Astrocyte of the spinal cord (primary cell): ENCODE data around the gene SMC4.
A peak's percentile ranks its signal among the peaks of the same experiment; 100 is the strongest.

ENCODE experiments used
- DNase-seq: peaks from one replicate; pipeline ENCODE4 v3.0.0; 2011; ENCODE audit warnings: low read depth, low spot score
- H3K4me3 ChIP-seq: 2 replicates; pipeline ENCODE4 v1.5.1; 2011; ENCODE audit warnings: low read depth, mild to moderate bottlenecking, low read length, moderate library complexity
- in situ Hi-C: cut with HindIII; loops from 2 replicates; pipeline ENCODE4 v1.10.0; 2017; ENCODE audit warnings: low sequenced_read_pairs
- TF ChIP-seq, protein P1 (sequence below): IDR thresholded peaks from 2 replicates; pipeline ENCODE4 v1.5.1; 2012; ENCODE audit warnings: low read depth, mild to moderate bottlenecking, low read length, inconsistent platforms

SMC4 gene

GRCh38 chr3:160401291-160402095 lies 2.0 kb downstream of the SMC4 start:
- peak; percentile 86 for DNase-seq
- TF ChIP-seq, protein P1, sequence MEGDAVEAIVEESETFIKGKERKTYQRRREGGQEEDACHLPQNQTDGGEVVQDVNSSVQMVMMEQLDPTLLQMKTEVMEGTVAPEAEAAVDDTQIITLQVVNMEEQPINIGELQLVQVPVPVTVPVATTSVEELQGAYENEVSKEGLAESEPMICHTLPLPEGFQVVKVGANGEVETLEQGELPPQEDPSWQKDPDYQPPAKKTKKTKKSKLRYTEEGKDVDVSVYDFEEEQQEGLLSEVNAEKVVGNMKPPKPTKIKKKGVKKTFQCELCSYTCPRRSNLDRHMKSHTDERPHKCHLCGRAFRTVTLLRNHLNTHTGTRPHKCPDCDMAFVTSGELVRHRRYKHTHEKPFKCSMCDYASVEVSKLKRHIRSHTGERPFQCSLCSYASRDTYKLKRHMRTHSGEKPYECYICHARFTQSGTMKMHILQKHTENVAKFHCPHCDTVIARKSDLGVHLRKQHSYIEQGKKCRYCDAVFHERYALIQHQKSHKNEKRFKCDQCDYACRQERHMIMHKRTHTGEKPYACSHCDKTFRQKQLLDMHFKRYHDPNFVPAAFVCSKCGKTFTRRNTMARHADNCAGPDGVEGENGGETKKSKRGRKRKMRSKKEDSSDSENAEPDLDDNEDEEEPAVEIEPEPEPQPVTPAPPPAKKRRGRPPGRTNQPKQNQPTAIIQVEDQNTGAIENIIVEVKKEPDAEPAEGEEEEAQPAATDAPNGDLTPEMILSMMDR: no peak
- in situ Hi-C loops: no loop called here
- H3K4me3 ChIP-seq: peak overlapping the region; percentile 99

DNA sequence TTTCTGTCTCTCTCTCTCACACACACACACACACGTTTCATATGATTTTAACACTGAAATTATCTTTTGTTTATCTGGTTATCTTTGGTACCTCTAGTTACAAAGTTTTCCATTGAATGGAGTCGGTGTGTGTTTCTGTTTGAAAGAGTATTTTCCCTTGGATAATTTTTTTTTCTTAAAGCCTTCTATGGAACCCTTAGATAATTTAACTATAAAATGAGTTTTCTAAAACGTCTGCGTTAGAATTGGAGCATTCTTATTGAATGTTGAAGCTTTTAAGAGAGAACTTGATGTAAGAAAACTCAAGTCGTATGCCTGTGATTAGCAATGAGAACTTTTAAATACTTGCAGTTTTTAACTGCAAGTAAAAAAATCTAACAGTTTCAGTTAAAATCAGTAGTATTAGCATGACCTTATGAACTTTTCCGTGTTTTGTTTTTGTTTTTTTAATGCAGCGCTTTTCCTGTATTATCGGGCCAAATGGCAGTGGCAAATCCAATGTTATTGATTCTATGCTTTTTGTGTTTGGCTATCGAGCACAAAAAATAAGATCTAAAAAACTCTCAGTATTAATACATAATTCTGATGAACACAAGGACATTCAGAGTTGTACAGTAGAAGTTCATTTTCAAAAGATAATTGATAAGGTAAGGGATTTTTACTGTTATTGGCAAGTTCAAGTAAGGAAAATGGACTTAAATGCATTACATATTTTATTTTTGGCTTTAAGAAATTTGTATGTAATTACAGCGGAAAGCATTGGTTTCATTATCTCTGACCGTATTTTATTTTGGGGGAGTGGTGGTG lies 3.0 kb downstream of the SMC4 start:
- peak overlapping the region; percentile 99 for H3K4me3 ChIP-seq
- DNase-seq: peak; percentile 64
- in situ Hi-C loops: no loop called here
- TF ChIP-seq, protein P1: no peak

DNA sequence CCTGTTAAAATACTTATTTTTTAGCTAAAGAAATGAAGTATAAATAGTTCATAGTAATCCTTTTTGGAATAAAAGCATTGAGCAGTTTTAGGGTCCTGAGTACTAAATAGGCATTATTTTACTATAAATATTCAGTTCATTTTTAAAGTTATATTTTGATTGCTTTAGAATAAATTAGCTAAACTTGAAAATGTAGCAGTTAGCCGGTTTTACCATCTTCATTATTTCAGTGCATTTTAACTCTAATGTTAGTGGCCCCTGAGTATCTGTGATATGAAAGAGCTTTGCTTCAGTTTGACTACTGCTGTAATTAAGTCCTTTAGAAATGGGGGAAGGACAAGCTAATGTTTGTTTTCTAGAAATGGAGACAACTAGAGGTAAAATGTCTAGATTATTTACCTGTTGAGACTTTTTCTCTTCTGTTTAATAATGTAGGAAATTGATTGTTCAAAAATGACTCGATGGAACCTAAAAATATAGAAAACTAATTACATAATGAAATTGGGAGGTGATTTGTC lies 3.6 kb downstream of the SMC4 start:
- TF ChIP-seq, protein P1: no peak
- H3K4me3 ChIP-seq: peak overlapping the region; percentile 99
- in situ Hi-C loops: no loop called here
- DNase-seq: peak; percentile 61

DNA sequence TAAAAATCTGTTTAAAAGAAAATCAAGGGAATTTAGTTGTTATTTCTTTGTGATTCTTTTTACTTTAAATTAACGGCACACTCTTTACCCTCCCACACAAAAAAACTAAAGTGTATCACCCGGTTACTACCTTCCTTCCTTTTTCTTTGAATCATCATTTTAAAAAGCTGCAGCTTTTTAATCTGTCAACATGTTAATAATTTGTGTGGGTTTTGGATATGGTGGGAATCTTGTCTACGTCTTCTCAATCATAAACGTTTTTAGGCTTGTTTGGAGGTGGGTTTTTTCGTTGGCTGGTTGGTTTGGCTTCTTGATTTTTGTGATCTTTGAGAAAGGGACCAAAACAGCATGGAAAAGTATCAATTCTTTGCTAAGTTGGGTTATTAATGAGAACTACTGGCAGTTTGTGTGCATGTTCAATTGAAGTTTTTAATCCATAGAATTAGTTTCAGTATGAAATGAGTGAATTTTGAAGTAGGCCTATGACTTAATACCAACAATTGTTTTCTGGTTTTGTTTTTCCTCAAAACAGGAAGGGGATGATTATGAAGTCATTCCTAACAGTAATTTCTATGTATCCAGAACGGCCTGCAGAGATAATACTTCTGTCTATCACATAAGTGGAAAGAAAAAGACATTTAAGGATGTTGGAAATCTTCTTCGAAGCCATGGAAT lies 4.5 kb downstream of the SMC4 start:
- TF ChIP-seq, protein P1: no peak
- in situ Hi-C loops: no loop called here
- H3K4me3 ChIP-seq: no peak overlapping the region
- DNase-seq: peak; percentile 65

DNA sequence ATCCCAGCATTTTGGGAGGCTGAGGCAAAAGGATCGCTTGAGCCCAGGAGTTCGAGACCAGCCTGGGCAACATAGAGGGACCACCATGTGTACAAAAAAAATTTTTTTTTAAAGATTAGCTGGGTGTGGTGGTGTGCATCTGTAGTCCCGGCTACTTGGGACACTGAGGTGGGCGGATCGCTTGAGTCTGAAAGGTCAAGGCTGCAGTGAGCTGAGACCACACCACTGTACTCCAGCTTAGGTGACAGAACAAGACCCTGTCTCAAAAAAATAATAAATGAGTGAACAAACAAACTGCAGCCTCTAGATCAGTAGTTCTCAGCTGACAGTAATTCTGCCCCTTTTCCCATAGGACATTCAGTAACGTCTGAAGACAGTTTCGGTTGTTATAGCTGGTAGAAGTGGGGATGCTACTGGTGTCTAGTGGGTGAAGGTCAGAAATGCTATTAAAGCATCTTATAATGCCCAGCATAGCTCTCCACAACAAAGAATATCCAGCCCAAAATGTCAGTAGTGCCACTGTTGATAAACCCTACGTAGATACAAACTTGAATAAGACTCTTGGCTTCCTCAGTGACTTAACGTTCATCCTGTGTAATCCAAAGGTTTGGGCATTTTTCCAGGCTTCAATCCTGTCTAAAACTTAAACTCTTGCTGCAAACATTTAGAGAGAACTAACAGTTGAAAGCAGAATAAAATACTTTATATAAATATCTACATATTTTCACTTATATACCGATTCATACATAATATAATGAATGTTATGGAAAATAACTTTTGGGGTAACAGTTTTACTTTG lies 10.6 kb downstream of the SMC4 start:
- TF ChIP-seq, protein P1: no peak
- H3K4me3 ChIP-seq: no peak overlapping the region
- DNase-seq: no peak
- in situ Hi-C loops: no loop called here
